GM21529 (cell line): ENCODE measurements around the gene AKAP7.

ENCODE experiments used
- ATAC-seq: cut with Tn5 transposase; IDR thresholded peaks from one replicate; pipeline ENCODE4 v1.9.1; 2021; ENCODE audit not compliant: unreplicated experiment

AKAP7 gene

GRCh38 chr6:131132360-131132759 lies 2.9 kb upstream of the AKAP7 start:
- no peak for ATAC-seq

GRCh38 chr6:131134220-131134979 lies 867 bp upstream of the AKAP7 start:
- no peak for ATAC-seq

GRCh38 chr6:131134980-131135243 lies 355 bp upstream of the AKAP7 start:
- ATAC-seq = no peak

GRCh38 chr6:131136021-131136786 lies 937 bp downstream of the AKAP7 start:
- ATAC-seq = no peak

GRCh38 chr6:131139599-131139998 lies 4.3 kb downstream of the AKAP7 start:
- ATAC-seq = no peak

- no peak for ATAC-seq
Observed at GRCh38 chr6:131143319-131143718, 8.1 kb downstream of the AKAP7 start.

GRCh38 chr6:131146865-131147264 lies 11.6 kb downstream of the AKAP7 start:
- ATAC-seq = no peak

- no peak for ATAC-seq
Observed at GRCh38 chr6:131156411-131156810, 21.1 kb downstream of the AKAP7 start.

GRCh38 chr6:131159578-131159977 lies 24.3 kb downstream of the AKAP7 start:
- no peak for ATAC-seq

- no peak for ATAC-seq
Observed at GRCh38 chr6:131160254-131160758, 25.0 kb downstream of the AKAP7 start.

GRCh38 chr6:131161987-131162386 lies 26.7 kb downstream of the AKAP7 start:
- no peak for ATAC-seq

GRCh38 chr6:131163886-131164285 lies 28.6 kb downstream of the AKAP7 start:
- ATAC-seq = no peak

- ATAC-seq = no peak
Observed at GRCh38 chr6:131164506-131164905, 29.2 kb downstream of the AKAP7 start.

GRCh38 chr6:131167773-131168172 lies 32.5 kb downstream of the AKAP7 start:
- ATAC-seq = no peak

GRCh38 chr6:131169613-131170012 lies 34.3 kb downstream of the AKAP7 start:
- ATAC-seq = no peak

GRCh38 chr6:131172222-131172621 lies 37.0 kb downstream of the AKAP7 start:
- ATAC-seq = no peak

GRCh38 chr6:131173680-131174079 lies 38.4 kb downstream of the AKAP7 start:
- no peak for ATAC-seq

- no peak for ATAC-seq
Observed at GRCh38 chr6:131175564-131175963, 40.3 kb downstream of the AKAP7 start.

GRCh38 chr6:131177996-131178395 lies 42.7 kb downstream of the AKAP7 start:
- no peak for ATAC-seq

GRCh38 chr6:131182991-131183425 lies 47.7 kb downstream of the AKAP7 start:
- ATAC-seq = peak; percentile 73

- ATAC-seq = no peak
Observed at GRCh38 chr6:131183427-131184095, 48.3 kb downstream of the AKAP7 start.

- no peak for ATAC-seq
Observed at GRCh38 chr6:131191590-131191989, 56.3 kb downstream of the AKAP7 start.
